HG03045 (cell line): Measurements from ENCODE around the gene MAN2B1.
"Not testable (repeated sequence)": the region's sequence is repeated elsewhere in the genome, so short reads cannot be mapped to it uniquely, and the experiment has no call there.

Experiments used
- ATAC-seq: cut with Tn5 transposase; IDR thresholded peaks from one replicate; pipeline ENCODE4 v1.9.1; 2021; ENCODE audit warnings: mild to moderate bottlenecking, moderate library complexity; ENCODE audit not compliant: unreplicated experiment

MAN2B1 gene

DNA sequence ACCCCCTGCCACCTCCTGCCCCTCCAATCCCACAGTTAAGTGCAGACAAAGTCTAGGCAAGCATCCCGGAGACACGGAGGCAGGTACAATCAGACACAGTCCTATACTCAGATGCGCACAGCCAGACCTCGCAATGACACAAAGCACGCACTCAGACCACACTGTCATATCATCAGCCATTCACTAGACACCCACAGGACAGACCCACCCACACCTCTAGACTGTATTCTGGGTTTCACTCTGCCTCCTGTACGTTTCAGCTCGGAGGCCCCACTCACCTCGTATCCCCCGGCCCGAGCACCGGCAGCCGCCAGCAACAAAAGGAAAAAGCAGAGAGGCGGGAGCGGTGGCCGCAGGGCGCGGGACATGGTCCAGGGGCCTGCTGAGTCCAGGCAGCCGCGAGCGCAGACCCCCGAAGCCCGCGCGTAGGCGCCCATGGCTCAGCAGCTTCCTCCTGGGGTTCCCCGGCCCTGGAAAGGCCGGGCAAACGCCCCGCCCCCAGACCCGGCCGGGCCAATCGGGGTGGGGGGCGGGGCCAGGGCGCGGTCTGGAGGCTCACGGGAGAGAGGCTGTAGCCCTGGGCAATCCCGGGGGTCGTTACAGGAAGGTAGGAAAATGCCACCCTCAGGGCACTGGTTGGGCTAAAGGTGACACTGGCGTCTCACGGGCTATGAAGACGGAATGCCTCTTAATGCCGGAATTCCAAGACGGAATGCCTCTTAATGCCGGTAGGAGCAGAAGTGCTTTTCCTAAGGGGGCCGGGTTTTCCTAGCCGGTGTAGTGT, at the start of gene MAN2B1, which contains the start of gene WDR83:
Gene MAN2B1, minus strand, starts transcription at position 478 of the 784 bp plus-strand sequence. Its CDS starts 41 bp downstream, at position 437.
Gene WDR83, plus strand, starts transcription at position 543 of the 784 bp plus-strand sequence. CDS start 2,984 bp downstream, outside the sequence.
- peak; percentile 43 for ATAC-seq

- no peak for ATAC-seq
These were observed 49.4 kb upstream of the MAN2B1 start for GRCh38 chr19:12715929-12716328.

DNA sequence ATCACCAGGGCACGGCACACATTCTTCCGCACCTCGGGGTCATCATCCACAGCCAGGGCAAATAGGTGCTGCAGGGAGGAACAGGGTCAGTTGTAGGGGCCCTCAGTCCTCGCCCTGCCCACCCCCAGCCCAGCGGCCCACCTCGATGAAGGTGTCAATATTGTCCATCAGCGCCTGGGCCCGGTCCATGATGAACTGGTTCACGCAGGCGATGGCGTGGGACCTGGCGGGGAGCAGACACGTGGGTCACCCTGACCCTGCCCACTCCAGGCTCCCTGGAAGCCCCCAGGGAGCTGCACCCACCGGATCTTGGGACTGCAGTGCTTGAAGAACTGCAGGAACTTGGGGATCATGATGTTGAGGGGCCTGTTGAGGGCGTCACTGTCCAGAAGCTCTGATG, 48.6 kb upstream of the MAN2B1 start:
- ATAC-seq: no peak

DNA sequence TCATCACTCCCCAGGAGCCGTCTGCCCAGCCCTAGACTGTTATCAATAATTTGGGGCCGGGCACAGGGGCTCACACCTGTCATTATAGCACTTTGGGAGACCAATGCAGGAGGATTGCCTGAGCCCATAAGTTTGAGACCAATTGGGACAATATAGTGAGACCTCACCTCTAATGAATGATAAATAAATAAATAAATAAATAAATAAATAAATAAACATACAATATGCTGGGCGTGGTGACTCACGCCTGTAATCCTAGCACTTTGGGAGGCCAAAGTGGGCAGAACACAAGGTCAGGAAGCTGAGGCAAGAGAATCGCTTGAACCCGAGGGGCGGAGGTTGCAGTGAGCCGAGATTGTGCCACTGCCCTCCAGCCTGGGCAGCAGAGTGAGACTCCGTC, 46.8 kb upstream of the MAN2B1 start:
- ATAC-seq: not testable (repeated sequence)

DNA sequence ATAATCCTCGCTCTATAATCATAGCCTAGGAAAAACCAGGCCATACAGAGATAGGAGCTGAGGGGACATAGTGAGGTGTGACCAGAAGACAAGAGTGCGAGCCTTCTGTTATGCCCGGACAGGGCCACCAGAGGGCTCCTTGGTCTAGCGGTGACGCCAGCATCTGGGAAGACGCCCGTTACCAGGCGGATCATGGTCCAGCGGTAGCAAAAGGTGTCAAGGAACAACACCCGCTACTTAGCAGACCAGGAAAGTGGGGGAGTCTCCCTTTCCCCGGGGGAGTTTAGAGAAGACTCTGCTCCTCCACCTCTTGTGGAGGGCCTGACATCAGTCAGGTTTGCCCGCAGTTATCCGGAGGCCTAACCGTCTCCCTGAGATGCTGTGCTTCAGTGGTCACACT, 45.5 kb upstream of the MAN2B1 start:
- ATAC-seq: not testable (repeated sequence)

GRCh38 chr19:12711187-12711586, 44.6 kb upstream of the MAN2B1 start:
- ATAC-seq: no peak

GRCh38 chr19:12708641-12709040, 42.1 kb upstream of the MAN2B1 start:
- no peak for ATAC-seq

- no peak for ATAC-seq
These were observed 39.8 kb upstream of the MAN2B1 start for GRCh38 chr19:12706332-12706718.

DNA sequence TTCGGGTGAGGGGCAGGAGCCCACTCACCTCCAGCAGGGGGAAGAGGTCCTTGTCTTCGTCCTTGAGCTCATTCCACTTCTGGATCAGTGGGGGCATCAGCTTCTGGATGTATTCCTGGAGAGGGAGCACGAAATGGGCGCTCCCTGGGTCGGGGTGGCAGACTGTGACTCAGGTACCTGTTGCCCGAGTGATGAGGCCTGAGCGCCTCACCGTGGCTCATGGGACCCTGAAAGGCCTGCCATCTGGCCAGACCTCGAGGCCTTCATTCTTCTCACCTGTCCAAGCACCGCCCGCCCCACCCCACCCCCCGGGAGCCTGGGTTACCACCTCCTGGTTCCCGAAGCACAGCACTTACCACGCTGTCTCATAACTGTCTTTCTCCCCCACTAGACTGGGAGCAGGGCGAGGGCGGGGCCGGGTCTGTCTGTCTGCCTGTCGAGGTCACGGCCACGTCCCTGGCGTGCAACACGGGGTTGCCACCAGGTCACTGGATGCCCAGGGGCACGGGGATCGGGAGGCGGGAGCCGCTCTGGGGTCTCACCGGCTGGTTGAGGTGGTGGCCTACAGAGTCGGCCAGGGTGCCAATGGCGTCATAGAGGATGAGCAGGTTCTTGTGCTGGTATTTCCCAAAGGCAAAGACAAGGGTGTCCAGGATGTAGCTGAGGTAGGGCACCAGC, 39.3 kb upstream of the MAN2B1 start:
- ATAC-seq: no peak

- no peak for ATAC-seq
These were observed 38.6 kb upstream of the MAN2B1 start for GRCh38 chr19:12705169-12705568.

- ATAC-seq: no peak
These were observed 36.5 kb upstream of the MAN2B1 start for GRCh38 chr19:12703046-12703445.

DNA sequence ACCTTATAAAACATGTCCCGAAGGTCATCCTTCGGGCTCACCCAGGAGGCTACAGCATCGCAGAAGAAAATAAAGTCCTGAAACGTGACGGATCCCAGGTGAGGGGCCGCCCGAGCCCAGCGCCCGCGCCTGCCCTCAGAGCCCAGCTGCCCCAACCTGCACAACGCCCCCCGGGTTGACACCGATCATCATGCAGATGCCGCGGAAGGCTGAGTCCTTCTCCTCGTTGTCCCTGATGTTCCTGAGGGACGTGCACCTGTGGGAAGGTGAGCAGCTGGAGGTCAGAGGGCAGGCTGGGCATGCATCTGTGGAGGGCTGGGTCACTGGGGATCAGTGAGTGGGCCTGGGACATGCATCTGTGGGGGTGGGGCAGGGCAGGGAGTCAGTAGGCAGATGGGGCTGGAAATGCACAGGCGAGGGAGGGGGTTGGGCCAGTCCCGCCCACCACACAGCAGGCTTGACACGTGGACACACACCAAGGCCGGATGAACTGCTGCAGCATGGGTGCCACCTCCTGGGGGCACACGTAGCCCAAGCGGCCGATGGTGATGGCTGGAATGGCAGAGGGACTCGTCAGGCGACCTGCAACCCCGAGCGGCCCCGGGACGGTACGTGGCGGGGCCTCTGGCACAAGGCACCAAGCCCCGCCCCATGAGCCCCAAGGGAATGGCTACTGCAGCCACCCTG, 35.2 kb upstream of the MAN2B1 start:
- ATAC-seq: no peak

DNA sequence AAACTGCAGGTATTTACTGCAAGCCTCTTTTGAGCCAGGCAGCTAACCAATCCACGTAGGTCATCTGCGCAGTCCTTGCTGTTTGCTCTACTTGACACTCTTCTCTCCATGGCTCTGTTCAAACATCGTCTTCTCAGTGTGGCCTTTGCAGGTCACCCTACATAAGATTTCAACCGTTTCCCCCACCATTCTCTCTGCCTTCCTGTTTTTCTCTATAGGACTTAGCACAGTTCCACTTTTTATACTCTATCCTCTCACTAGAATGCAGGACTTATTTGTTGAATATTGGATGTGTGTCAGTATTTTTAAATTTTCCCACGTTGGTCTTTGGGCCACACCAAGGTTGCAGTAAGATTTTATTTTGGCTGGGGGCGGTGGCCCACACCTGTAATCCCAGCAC, 31.6 kb upstream of the MAN2B1 start:
- ATAC-seq: no peak

DNA sequence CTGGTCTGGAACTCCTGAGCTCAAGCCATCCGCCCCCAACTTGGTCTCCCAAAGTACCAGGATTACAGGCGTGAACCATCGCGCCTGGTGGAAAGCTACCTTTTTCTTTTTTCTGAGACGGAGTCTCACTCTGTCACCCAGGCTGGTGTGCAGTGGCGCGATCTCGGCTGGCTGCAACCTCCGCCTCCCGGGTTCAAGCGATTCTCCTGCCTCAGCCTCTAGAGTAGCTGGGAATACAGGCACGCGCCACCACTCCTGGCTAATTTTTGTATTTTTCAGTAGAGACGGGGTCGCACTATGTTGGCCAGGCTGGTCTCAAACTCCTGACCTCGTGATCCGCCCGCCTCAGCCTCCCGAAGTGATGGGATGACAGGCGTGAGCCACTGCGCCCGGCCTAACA, 30.9 kb upstream of the MAN2B1 start:
- not testable (repeated sequence) for ATAC-seq

DNA sequence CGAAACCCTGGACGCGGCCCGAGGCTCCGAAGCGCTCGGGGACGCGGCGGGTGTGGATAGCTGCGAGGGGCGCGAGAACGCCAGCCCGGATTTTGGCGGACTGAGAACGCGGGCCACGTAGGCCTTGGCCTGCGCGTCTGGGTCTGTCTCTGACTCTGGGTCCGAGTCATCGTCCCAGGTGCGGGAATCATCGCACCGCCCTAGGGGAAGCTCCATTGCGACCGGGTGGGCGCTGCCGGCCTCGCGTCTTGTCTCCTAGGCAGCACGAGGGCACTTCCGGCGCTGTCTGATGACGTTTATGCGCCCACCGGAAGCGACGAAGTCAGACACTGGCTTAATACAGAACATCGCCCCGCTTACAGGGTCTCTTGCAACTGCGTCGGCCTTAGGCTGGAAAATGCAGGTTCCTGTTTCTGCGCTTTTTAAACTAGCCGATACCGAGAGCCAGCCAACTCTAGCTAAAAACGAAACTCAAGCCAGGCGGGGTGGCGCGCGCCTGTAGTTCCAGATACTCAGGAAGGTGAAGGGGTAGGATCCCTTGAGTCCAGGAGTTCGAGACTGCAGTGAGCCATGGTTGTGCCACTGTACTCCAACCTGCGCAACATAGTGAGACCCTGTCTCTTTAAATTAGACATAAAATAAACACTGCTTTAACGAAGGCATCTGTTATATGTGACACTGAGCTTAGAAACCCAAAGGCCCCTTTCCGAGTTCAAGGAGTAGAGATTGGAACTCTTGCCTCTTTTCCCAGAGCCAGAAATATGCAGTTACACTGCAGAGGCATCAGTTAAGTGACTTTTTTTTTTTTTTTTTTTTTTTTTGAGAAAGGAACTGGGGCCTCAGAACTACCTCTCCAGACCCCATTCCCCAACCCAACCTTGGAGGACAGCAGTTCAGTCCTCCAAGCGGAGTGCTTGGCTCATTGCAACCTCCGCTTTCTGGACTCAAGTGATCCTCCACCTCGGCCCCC, 30.1 kb upstream of the MAN2B1 start, which contains the start of gene FBXW9:
Gene FBXW9, minus strand, starts transcription at position 266 of the 970 bp plus-strand sequence. Its CDS starts 50 bp downstream, at position 216.
- peak; percentile 75 for ATAC-seq

DNA sequence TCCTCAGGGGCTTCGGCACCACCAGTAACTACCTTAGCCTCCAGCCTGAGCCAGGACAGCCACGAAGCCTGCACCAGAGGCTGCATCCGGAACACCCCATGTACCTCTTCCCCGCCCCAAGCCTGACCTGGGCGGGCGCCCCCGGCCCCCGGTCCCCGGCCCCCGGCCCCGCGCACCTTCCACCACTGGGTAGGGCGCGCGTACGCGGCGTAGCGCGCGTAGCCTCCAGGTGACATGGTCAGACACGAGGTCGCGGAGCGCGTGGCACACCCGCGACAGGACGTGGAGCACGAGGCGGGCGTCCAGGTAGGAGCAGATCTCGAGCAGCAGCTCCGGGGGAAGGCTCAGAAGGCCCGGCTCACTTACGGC, 29.4 kb upstream of the MAN2B1 start:
- ATAC-seq: peak; percentile 23

- no peak for ATAC-seq
These were observed 29.0 kb upstream of the MAN2B1 start for GRCh38 chr19:12695514-12695913.

GRCh38 chr19:12695096-12695495, 28.6 kb upstream of the MAN2B1 start:
- no peak for ATAC-seq

DNA sequence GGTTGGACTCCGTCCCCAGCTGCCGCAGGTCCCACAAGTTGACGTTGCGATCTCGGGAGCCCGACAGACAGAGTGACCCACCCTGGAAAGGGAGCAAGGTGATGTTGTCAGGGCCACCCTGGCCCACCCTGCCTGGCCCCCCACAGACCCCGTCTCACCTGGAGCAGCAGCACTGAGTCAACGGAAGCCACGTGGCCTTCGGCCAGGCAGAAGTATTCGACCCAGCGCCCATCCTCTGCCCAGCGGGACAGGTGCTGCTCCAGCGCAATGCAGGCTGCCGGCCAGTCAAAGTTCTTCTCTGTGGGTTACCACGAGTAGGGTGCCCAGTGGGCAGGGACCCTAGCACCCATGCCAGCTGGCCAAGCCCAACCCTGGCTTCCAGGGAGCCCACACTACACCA, 28.1 kb upstream of the MAN2B1 start:
- ATAC-seq: no peak

- no peak for ATAC-seq
These were observed 26.4 kb upstream of the MAN2B1 start for GRCh38 chr19:12692960-12693359.
